ENCODE results near the gene SCAMP2.

Gene SCAMP2

DNA sequence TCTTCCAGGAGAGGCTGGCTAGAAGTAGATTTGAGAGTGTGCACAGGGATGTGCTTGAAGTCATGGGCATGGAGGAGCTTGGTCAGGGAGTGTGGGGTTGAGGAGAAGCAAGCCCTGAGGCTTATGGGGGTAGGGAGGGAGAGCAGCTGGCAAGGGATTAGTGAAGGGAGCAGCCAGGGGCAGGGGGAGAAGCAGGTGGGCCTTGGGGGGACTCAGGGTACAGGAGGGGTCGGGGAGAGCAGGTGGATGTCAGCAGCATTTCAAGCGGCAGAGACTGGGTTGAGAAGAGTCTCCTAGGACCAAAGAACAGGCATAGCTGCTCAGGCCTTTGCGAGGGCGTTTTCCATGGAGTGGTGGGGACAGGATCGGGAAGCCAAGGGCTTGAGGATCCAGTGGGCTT, 63.9 kb downstream of the SCAMP2 start:
- Histone ChIP-seq H2AFZ (ENCODE audit: low read length) (no peak overlapping the region), H3F3A (ENCODE audit: insufficient read depth, low read length) (peaks cover 11% of the 10 kb centered on the region), H3K4me1 (ENCODE audit: low read length) (no peaks in the 10 kb centered on the region), H4K20me1 (ENCODE audit: insufficient read depth, low read length) (no peaks in the 10 kb centered on the region), H3K9me2 (replicated peaks; ENCODE audit: insufficient read depth, low read length) (no peaks in the 10 kb centered on the region), H3K4me3 (ENCODE audit: low read length) (no peak overlapping the region), H3K79me2 (ENCODE audit: low read length) (no peaks in the 10 kb centered on the region), H3K27me3 (replicated peaks; ENCODE audit: insufficient read depth, low read length) (no peaks in the 10 kb centered on the region), H3K4me2 (ENCODE audit: low read depth, low read length) (no peak overlapping the region), H3K36me3 (replicated peaks; ENCODE audit: insufficient read depth, low read length) (no peaks in the 10 kb centered on the region), H3K27ac (ENCODE audit: low read length) (no peak overlapping the region), H3K9me3 (replicated peaks; ENCODE audit: insufficient read depth, low read length) (no peaks in the 10 kb centered on the region), H3K9ac (ENCODE audit: low read length) (no peak overlapping the region)
- DNase-seq, result no peak
- no peak for TF ChIP-seq EZH2phosphoT487 (IDR thresholded peaks at IDR 0.05; ENCODE audit: low read length)
- no peak for TF ChIP-seq EZH2 (optimal IDR thresholded peaks at IDR 0.05; ENCODE audit: low read depth, low read length)
- TF ChIP-seq, protein P1, sequence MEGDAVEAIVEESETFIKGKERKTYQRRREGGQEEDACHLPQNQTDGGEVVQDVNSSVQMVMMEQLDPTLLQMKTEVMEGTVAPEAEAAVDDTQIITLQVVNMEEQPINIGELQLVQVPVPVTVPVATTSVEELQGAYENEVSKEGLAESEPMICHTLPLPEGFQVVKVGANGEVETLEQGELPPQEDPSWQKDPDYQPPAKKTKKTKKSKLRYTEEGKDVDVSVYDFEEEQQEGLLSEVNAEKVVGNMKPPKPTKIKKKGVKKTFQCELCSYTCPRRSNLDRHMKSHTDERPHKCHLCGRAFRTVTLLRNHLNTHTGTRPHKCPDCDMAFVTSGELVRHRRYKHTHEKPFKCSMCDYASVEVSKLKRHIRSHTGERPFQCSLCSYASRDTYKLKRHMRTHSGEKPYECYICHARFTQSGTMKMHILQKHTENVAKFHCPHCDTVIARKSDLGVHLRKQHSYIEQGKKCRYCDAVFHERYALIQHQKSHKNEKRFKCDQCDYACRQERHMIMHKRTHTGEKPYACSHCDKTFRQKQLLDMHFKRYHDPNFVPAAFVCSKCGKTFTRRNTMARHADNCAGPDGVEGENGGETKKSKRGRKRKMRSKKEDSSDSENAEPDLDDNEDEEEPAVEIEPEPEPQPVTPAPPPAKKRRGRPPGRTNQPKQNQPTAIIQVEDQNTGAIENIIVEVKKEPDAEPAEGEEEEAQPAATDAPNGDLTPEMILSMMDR (IDR thresholded peaks at IDR 0.05; ENCODE audit: low read length), result no peak

- Histone ChIP-seq H3K4me3 (ENCODE audit: low read length) (no peak overlapping the region), H3F3A (ENCODE audit: insufficient read depth, low read length) (peaks cover 11% of the 10 kb centered on the region), H3K9me3 (replicated peaks; ENCODE audit: insufficient read depth, low read length) (no peaks in the 10 kb centered on the region), H3K4me1 (ENCODE audit: low read length) (no peaks in the 10 kb centered on the region), H3K4me2 (ENCODE audit: low read depth, low read length) (no peak overlapping the region), H2AFZ (ENCODE audit: low read length) (no peak overlapping the region), H4K20me1 (ENCODE audit: insufficient read depth, low read length) (no peaks in the 10 kb centered on the region), H3K9ac (ENCODE audit: low read length) (no peak overlapping the region), H3K36me3 (replicated peaks; ENCODE audit: insufficient read depth, low read length) (no peaks in the 10 kb centered on the region; the same call in 1 of the 2 replicates), H3K27ac (ENCODE audit: low read length) (no peak overlapping the region), H3K27me3 (replicated peaks; ENCODE audit: insufficient read depth, low read length) (no peaks in the 10 kb centered on the region), H3K9me2 (replicated peaks; ENCODE audit: insufficient read depth, low read length) (no peaks in the 10 kb centered on the region), H3K79me2 (ENCODE audit: low read length) (no peaks in the 10 kb centered on the region)
- TF ChIP-seq EZH2phosphoT487 (IDR thresholded peaks at IDR 0.05; ENCODE audit: low read length) (no peak), EZH2 (optimal IDR thresholded peaks at IDR 0.05; ENCODE audit: low read depth, low read length) (no peak)
- TF ChIP-seq, protein P1 (IDR thresholded peaks at IDR 0.05; ENCODE audit: low read length), result peak; percentile 18; the same call in 1 of the 2 replicates
- no peak for DNase-seq
Measured at GRCh38 chr15:74808840-74809229, 64.3 kb downstream of the SCAMP2 start.

- Histone ChIP-seq H2AFZ (ENCODE audit: low read length) (no peak overlapping the region), H3K27ac (ENCODE audit: low read length) (no peak overlapping the region), H4K20me1 (ENCODE audit: insufficient read depth, low read length) (0 out of 2 replicates have a peak, but pooled peaks cover under 1% of the 10 kb centered on the region), H3K79me2 (ENCODE audit: low read length) (no peaks in the 10 kb centered on the region), H3K4me1 (ENCODE audit: low read length) (no peaks in the 10 kb centered on the region), H3K4me2 (ENCODE audit: low read depth, low read length) (no peak overlapping the region), H3K27me3 (replicated peaks; ENCODE audit: insufficient read depth, low read length) (no peaks in the 10 kb centered on the region), H3K4me3 (ENCODE audit: low read length) (no peak overlapping the region), H3K9me2 (replicated peaks; ENCODE audit: insufficient read depth, low read length) (no peaks in the 10 kb centered on the region), H3K9me3 (replicated peaks; ENCODE audit: insufficient read depth, low read length) (no peaks in the 10 kb centered on the region), H3F3A (ENCODE audit: insufficient read depth, low read length) (peaks cover 11% of the 10 kb centered on the region), H3K9ac (ENCODE audit: low read length) (no peak overlapping the region), H3K36me3 (replicated peaks; ENCODE audit: insufficient read depth, low read length) (no peaks in the 10 kb centered on the region; the same call in none of the 2 replicates)
- TF ChIP-seq, protein P1 (IDR thresholded peaks at IDR 0.05; ENCODE audit: low read length), result no peak
- TF ChIP-seq EZH2phosphoT487 (IDR thresholded peaks at IDR 0.05; ENCODE audit: low read length) (no peak), EZH2 (optimal IDR thresholded peaks at IDR 0.05; ENCODE audit: low read depth, low read length) (no peak)
- no peak for DNase-seq
Measured at GRCh38 chr15:74808078-74808839, 64.9 kb downstream of the SCAMP2 start.

Data from MM.1S (cell line).